ENCODE data around the gene DNAJC22.

Gene DNAJC22

GRCh38 chr12:49352351-49352750, 5.7 kb downstream of the DNAJC22 start:
- no peak for DNase-seq (ENCODE audit: extremely low read depth, insufficient read length)
- Histone ChIP-seq H3K27me3 (replicated peaks; ENCODE audit: control insufficient read depth, insufficient read depth, low read length) (no peaks in the 10 kb centered on the region; the same call in 1 of the 2 replicates), H3K4me3 (replicated peaks; ENCODE audit: low read depth, low read length) (no peak overlapping the region), H3K36me3 (ENCODE audit: control insufficient read depth, insufficient read depth, low read length) (no peaks in the 10 kb centered on the region)
- no peak for TF ChIP-seq CTCF (IDR thresholded peaks at IDR 0.05; ENCODE audit: insufficient read depth, low read length, poor library complexity, severe bottlenecking)

GRCh38 chr12:49355913-49356312, 9.2 kb downstream of the DNAJC22 start:
- H3K36me3 ChIP-seq (ENCODE audit: control insufficient read depth, insufficient read depth, low read length) = no peaks in the 10 kb centered on the region
- TF ChIP-seq CTCF (IDR thresholded peaks at IDR 0.05; ENCODE audit: insufficient read depth, low read length, poor library complexity, severe bottlenecking) = no peak
- no peak for DNase-seq (ENCODE audit: extremely low read depth, insufficient read length)
- no peak overlapping the region for H3K4me3 ChIP-seq (replicated peaks; ENCODE audit: low read depth, low read length)
- H3K27me3 ChIP-seq (replicated peaks; ENCODE audit: control insufficient read depth, insufficient read depth, low read length) = no peaks in the 10 kb centered on the region

GRCh38 chr12:49357103-49357678, 10.5 kb downstream of the DNAJC22 start:
- no peak overlapping the region for H3K4me3 ChIP-seq (replicated peaks; ENCODE audit: low read depth, low read length)
- H3K27me3 ChIP-seq (replicated peaks; ENCODE audit: control insufficient read depth, insufficient read depth, low read length) = no peaks in the 10 kb centered on the region
- no peak for DNase-seq (ENCODE audit: extremely low read depth, insufficient read length)
- peak; percentile 38 for TF ChIP-seq CTCF (IDR thresholded peaks at IDR 0.05; ENCODE audit: insufficient read depth, low read length, poor library complexity, severe bottlenecking)
- no peaks in the 10 kb centered on the region for H3K36me3 ChIP-seq (ENCODE audit: control insufficient read depth, insufficient read depth, low read length)

GRCh38 chr12:49358483-49359141, 11.9 kb downstream of the DNAJC22 start:
- DNase-seq (ENCODE audit: extremely low read depth, insufficient read length) = no peak
- TF ChIP-seq CTCF (IDR thresholded peaks at IDR 0.05; ENCODE audit: insufficient read depth, low read length, poor library complexity, severe bottlenecking) = peak; percentile 76
- no peak overlapping the region for H3K4me3 ChIP-seq (replicated peaks; ENCODE audit: low read depth, low read length)
- no peaks in the 10 kb centered on the region for H3K27me3 ChIP-seq (replicated peaks; ENCODE audit: control insufficient read depth, insufficient read depth, low read length)
- no peaks in the 10 kb centered on the region for H3K36me3 ChIP-seq (ENCODE audit: control insufficient read depth, insufficient read depth, low read length)

GRCh38 chr12:49359671-49360070, 13.0 kb downstream of the DNAJC22 start:
- DNase-seq (ENCODE audit: extremely low read depth, insufficient read length) = no peak
- no peak for TF ChIP-seq CTCF (IDR thresholded peaks at IDR 0.05; ENCODE audit: insufficient read depth, low read length, poor library complexity, severe bottlenecking)
- no peaks in the 10 kb centered on the region for H3K27me3 ChIP-seq (replicated peaks; ENCODE audit: control insufficient read depth, insufficient read depth, low read length)

More at GRCh38 chr12:49359671-49360070, 13.0 kb downstream of the DNAJC22 start:
- Histone ChIP-seq H3K36me3 (ENCODE audit: control insufficient read depth, insufficient read depth, low read length) (no peaks in the 10 kb centered on the region), H3K4me3 (replicated peaks; ENCODE audit: low read depth, low read length) (no peak overlapping the region)
